ENCODE measurements around the gene NBAS. TPM values are rescaled to one million over a fixed set of nuclear protein-coding genes. Genes with fewer than 3 reads are reported as not detected.

Gene NBAS
- total and polyA plus RNA-seq, 2 experiments from 2014 or later: 21.2 to 51.8 TPM

GRCh38 chr2:15556311-15556930 is 4.7 kb downstream of the NBAS start:
- Histone ChIP-seq H3K9me3 (ENCODE audit: low read depth) (no peaks in the 10 kb centered on the region), H3F3A (ENCODE audit: insufficient read depth) (peaks cover 1% of the 10 kb centered on the region), H3K9me2 (ENCODE audit: insufficient read depth) (no peaks in the 10 kb centered on the region), H3K4me2 (ENCODE audit: unreplicated experiment) (no peak overlapping the region), H3K36me3 (ENCODE audit: low read depth) (peaks cover 15% of the 10 kb centered on the region), H3K4me3 (no peak overlapping the region), H3K9ac (no peak overlapping the region), H4K20me1 (ENCODE audit: insufficient read depth) (0 out of 2 replicates have a peak, but pooled peaks cover 3% of the 10 kb centered on the region), H3K27ac (no peak overlapping the region), H3K79me2 (ENCODE audit: insufficient read depth) (peaks cover 84% of the 10 kb centered on the region), H3K27me3 (replicated peaks; ENCODE audit: insufficient read depth) (no peaks in the 10 kb centered on the region), H2AFZ (no peak overlapping the region), H3K4me1 (ENCODE audit: insufficient read depth) (peaks cover 10% of the 10 kb centered on the region; the same call in 1 of the 2 replicates)
- DNase-seq: no peak
- TF ChIP-seq EZH2 (IDR thresholded peaks at IDR 0.05; ENCODE audit: insufficient read depth, poor library complexity, severe bottlenecking) (no peak), EZH2phosphoT487 (IDR thresholded peaks at IDR 0.05; ENCODE audit: insufficient read depth, low read depth) (no peak)
- WGBS, 2 experiments (ENCODE audit: low coverage in 1 of 2, low lambda C conversion rate in 2 of 2, missing lambda C conversion rate in 2 of 2): 97 to 99% methylated on average over 4 of the region's 4 CpGs
- in situ Hi-C loops (cut with MboI): no loop called here

- H3K9me3 ChIP-seq (ENCODE audit: low read depth): no peaks in the 10 kb centered on the region
- WGBS, 2 experiments (ENCODE audit: low coverage in 1 of 2, low lambda C conversion rate in 2 of 2, missing lambda C conversion rate in 2 of 2): 97 to 98% methylated on average over 3 of the region's 3 CpGs
- H3K4me3 ChIP-seq: no peak overlapping the region
- no peaks in the 10 kb centered on the region for H3F3A ChIP-seq (ENCODE audit: insufficient read depth)
- no peak overlapping the region for H3K9ac ChIP-seq
- no peak overlapping the region for H3K4me2 ChIP-seq (ENCODE audit: unreplicated experiment)
- no peak for TF ChIP-seq EZH2phosphoT487 (IDR thresholded peaks at IDR 0.05; ENCODE audit: insufficient read depth, low read depth)
- TF ChIP-seq EZH2 (IDR thresholded peaks at IDR 0.05; ENCODE audit: insufficient read depth, poor library complexity, severe bottlenecking): no peak
- in situ Hi-C loops (cut with MboI): no loop called here
- no peak overlapping the region for H2AFZ ChIP-seq
- H3K36me3 ChIP-seq (ENCODE audit: low read depth): peaks cover 20% of the 10 kb centered on the region
- H3K9me2 ChIP-seq (ENCODE audit: insufficient read depth): no peaks in the 10 kb centered on the region
- no peak overlapping the region for H3K27ac ChIP-seq
- H3K27me3 ChIP-seq (replicated peaks; ENCODE audit: insufficient read depth): no peaks in the 10 kb centered on the region
- H3K79me2 ChIP-seq (ENCODE audit: insufficient read depth): peaks cover 80% of the 10 kb centered on the region
- no peak for DNase-seq
- H3K4me1 ChIP-seq (ENCODE audit: insufficient read depth): peaks cover 10% of the 10 kb centered on the region; the same call in 1 of the 2 replicates
- H4K20me1 ChIP-seq (ENCODE audit: insufficient read depth): 0 out of 2 replicates have a peak, but pooled peaks cover 3% of the 10 kb centered on the region
Observed at GRCh38 chr2:15555760-15556193, 5.4 kb downstream of the NBAS start.

DNA sequence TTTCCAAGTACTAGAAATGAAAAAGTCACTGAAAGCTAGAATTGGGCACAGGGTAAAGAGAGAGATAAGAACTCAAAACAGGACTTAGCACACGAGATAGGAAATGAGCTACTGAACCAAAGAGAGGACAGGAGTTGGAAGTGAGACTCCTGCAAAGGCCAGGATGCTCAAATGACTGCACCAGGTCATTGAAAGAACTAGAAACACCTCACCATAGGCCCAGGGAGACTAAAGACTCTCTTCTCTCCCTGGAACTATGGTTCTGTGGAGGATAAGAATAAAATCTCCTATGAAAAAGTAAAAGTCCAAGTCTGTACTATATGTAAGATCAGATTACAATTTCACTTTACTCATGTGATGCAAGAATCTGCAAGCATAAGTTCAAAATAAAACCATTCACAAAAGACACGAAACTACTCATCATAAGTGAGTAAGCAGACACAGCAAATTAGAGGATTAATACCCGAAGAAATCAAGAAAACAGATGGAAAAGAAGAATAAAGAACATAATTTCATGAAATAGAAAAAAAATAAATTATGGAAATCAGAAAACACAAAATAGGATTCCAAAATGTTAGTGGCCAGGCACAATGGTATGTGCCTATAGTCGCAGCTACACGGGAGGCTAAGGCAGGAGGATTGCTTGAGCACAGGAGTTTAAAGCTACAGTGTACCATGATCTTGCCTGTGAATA is 6.5 kb downstream of the NBAS start:
- 93 to 98% methylated on average over 5 of the region's 5 CpGs for WGBS, 2 experiments (ENCODE audit: low coverage in 1 of 2, low lambda C conversion rate in 2 of 2, missing lambda C conversion rate in 2 of 2)

GRCh38 chr2:15553951-15554350 is 7.2 kb downstream of the NBAS start:
- DNase-seq: no peak
- H3K9ac ChIP-seq: no peak overlapping the region
- TF ChIP-seq EZH2phosphoT487 (IDR thresholded peaks at IDR 0.05; ENCODE audit: insufficient read depth, low read depth) (no peak), EZH2 (IDR thresholded peaks at IDR 0.05; ENCODE audit: insufficient read depth, poor library complexity, severe bottlenecking) (no peak)
- WGBS, 2 experiments (ENCODE audit: low coverage in 1 of 2, low lambda C conversion rate in 2 of 2, missing lambda C conversion rate in 2 of 2): 91 to 93% methylated on average over 3 of the region's 3 CpGs
- H3F3A ChIP-seq (ENCODE audit: insufficient read depth): no peaks in the 10 kb centered on the region
- H3K9me2 ChIP-seq (ENCODE audit: insufficient read depth): no peaks in the 10 kb centered on the region
- 0 out of 2 replicates have a peak, but pooled peaks cover 3% of the 10 kb centered on the region for H4K20me1 ChIP-seq (ENCODE audit: insufficient read depth)
- no peaks in the 10 kb centered on the region for H3K27me3 ChIP-seq (replicated peaks; ENCODE audit: insufficient read depth)
- H3K4me2 ChIP-seq (ENCODE audit: unreplicated experiment): no peak overlapping the region
- no peaks in the 10 kb centered on the region for H3K9me3 ChIP-seq (ENCODE audit: low read depth)
- no peak overlapping the region for H3K27ac ChIP-seq
- in situ Hi-C loops (cut with MboI): no loop called here
- H2AFZ ChIP-seq: no peak overlapping the region
- no peak overlapping the region for H3K4me3 ChIP-seq
- peaks cover 62% of the 10 kb centered on the region for H3K79me2 ChIP-seq (ENCODE audit: insufficient read depth)
- H3K36me3 ChIP-seq (ENCODE audit: low read depth): peaks cover 23% of the 10 kb centered on the region
- 0 out of 2 replicates have a peak, but pooled peaks cover under 1% of the 10 kb centered on the region for H3K4me1 ChIP-seq (ENCODE audit: insufficient read depth)

More for the DNA sequence above, 6.5 kb downstream of the NBAS start:
- Histone ChIP-seq H3K4me1 (ENCODE audit: insufficient read depth) (peaks cover 8% of the 10 kb centered on the region; the same call in 1 of the 2 replicates), H3K79me2 (ENCODE audit: insufficient read depth) (peaks cover 69% of the 10 kb centered on the region), H3K36me3 (ENCODE audit: low read depth) (peaks cover 20% of the 10 kb centered on the region), H3K9ac (no peak overlapping the region), H3K4me2 (ENCODE audit: unreplicated experiment) (no peak overlapping the region), H2AFZ (no peak overlapping the region), H3K9me2 (ENCODE audit: insufficient read depth) (no peaks in the 10 kb centered on the region), H4K20me1 (ENCODE audit: insufficient read depth) (0 out of 2 replicates have a peak, but pooled peaks cover 3% of the 10 kb centered on the region), H3K27ac (no peak overlapping the region), H3F3A (ENCODE audit: insufficient read depth) (no peaks in the 10 kb centered on the region), H3K4me3 (no peak overlapping the region), H3K9me3 (ENCODE audit: low read depth) (no peaks in the 10 kb centered on the region), H3K27me3 (replicated peaks; ENCODE audit: insufficient read depth) (no peaks in the 10 kb centered on the region)
- DNase-seq: peak; percentile 16
- TF ChIP-seq EZH2phosphoT487 (IDR thresholded peaks at IDR 0.05; ENCODE audit: insufficient read depth, low read depth) (no peak), EZH2 (IDR thresholded peaks at IDR 0.05; ENCODE audit: insufficient read depth, poor library complexity, severe bottlenecking) (no peak)
- in situ Hi-C loops (cut with MboI): no loop called here

Measured in GM23248 (cell line).